Measurements from ENCODE around the gene EPSTI1.
"Not testable (repeated sequence)": the region's sequence is repeated elsewhere in the genome, so short reads cannot be mapped to it uniquely, and the experiment has no call there.

The EPSTI1 gene

GRCh38 chr13:42991898-42992763 is at the start of gene EPSTI1:
TSS of gene EPSTI1 (minus strand) at chr13:42992241. CDS start at chr13:42992165, 76 bp downstream.
- no peak for FAIRE-seq

- FAIRE-seq = no peak
Observed at GRCh38 chr13:43041369-43041921, 49.4 kb upstream of the EPSTI1 start.

GRCh38 chr13:43040581-43041368 is 48.7 kb upstream of the EPSTI1 start:
- not testable (repeated sequence) for FAIRE-seq

GRCh38 chr13:43039966-43040365 is 47.9 kb upstream of the EPSTI1 start:
- FAIRE-seq = no peak

- no peak for FAIRE-seq
Observed at GRCh38 chr13:43036351-43037250, 44.6 kb upstream of the EPSTI1 start.

GRCh38 chr13:43033038-43033437 is 41.0 kb upstream of the EPSTI1 start:
- no peak for FAIRE-seq

GRCh38 chr13:43031881-43032280 is 39.8 kb upstream of the EPSTI1 start:
- no peak for FAIRE-seq

- no peak for FAIRE-seq
Observed at GRCh38 chr13:43030548-43030947, 38.5 kb upstream of the EPSTI1 start.

- FAIRE-seq = no peak
Observed at GRCh38 chr13:43026262-43026661, 34.2 kb upstream of the EPSTI1 start.

- FAIRE-seq = no peak
Observed at GRCh38 chr13:43023289-43023963, 31.4 kb upstream of the EPSTI1 start, which contains the start of gene DNAJC15. TSS of gene DNAJC15 (plus strand) at chr13:43023586. CDS start at chr13:43023627, 41 bp downstream.

GRCh38 chr13:43022934-43023288 is 30.9 kb upstream of the EPSTI1 start:
- FAIRE-seq = no peak

GRCh38 chr13:43021926-43022670 is 30.1 kb upstream of the EPSTI1 start:
- no peak for FAIRE-seq

- FAIRE-seq = no peak
Observed at GRCh38 chr13:43020794-43021193, 28.8 kb upstream of the EPSTI1 start.

- FAIRE-seq = no peak
Observed at GRCh38 chr13:43019811-43020210, 27.8 kb upstream of the EPSTI1 start.

- FAIRE-seq = no peak
Observed at GRCh38 chr13:43016226-43016625, 24.2 kb upstream of the EPSTI1 start.

- FAIRE-seq = no peak
Observed at GRCh38 chr13:43014162-43014561, 22.1 kb upstream of the EPSTI1 start.

- FAIRE-seq = no peak
Observed at GRCh38 chr13:43009506-43009905, 17.5 kb upstream of the EPSTI1 start.

- no peak for FAIRE-seq
Observed at GRCh38 chr13:43008596-43008995, 16.6 kb upstream of the EPSTI1 start.

GRCh38 chr13:43006893-43007631 is 15.0 kb upstream of the EPSTI1 start:
- no peak for FAIRE-seq

- no peak for FAIRE-seq
Observed at GRCh38 chr13:43005460-43006236, 13.6 kb upstream of the EPSTI1 start.
